Neural progenitor cell (in vitro differentiated cells): ENCODE measurements around the gene GALNT18. TPM values are rescaled to one million over a fixed set of nuclear protein-coding genes. Genes with fewer than 3 reads are reported as not detected.

Experiments used
- DNase-seq: peaks from one replicate; pipeline ENCODE4 v3.0.0-alpha.2; 2016; ENCODE audit warnings: low spot score
- H2AFZ ChIP-seq: fragments of 200-600 bp; sonication (generic); replicated peaks from 2 replicates; pipeline ENCODE4 v1.6.1; 2016; ENCODE audit warnings: antibody characterized with exemption
- H3F3A ChIP-seq: fragments of 200-600 bp; sonication (generic); 2 replicates; pipeline ENCODE4 v1.6.1; 2016; ENCODE audit warnings: antibody characterized with exemption, low read depth
- H3K27ac ChIP-seq: fragments of 200-600 bp; sonication (generic); 2 replicates; pipeline ENCODE4 v1.5.1; 2016; ENCODE audit warnings: mild to moderate bottlenecking
- H3K27me3 ChIP-seq: fragments of 200-600 bp; sonication (generic); 2 replicates; pipeline ENCODE4 v1.6.1; 2016; ENCODE audit warnings: mild to moderate bottlenecking, moderate library complexity
- H3K36me3 ChIP-seq: fragments of 200-600 bp; sonication (generic); 2 replicates; pipeline ENCODE4 v1.5.1; 2016
- H3K4me1 ChIP-seq: fragments of 200-600 bp; sonication (generic); 2 replicates; pipeline ENCODE4 v1.6.1; 2016; ENCODE audit warnings: mixed run types
- H3K4me2 ChIP-seq: fragments of 200-600 bp; sonication (generic); 2 replicates; pipeline ENCODE4 v1.6.1; 2016
- H3K4me3 ChIP-seq: fragments of 200-600 bp; sonication (generic); 2 replicates; pipeline ENCODE4 v1.5.1; 2016
- H3K79me2 ChIP-seq: fragments of 200-600 bp; sonication (generic); 2 replicates; pipeline ENCODE4 v1.6.1; 2016; ENCODE audit warnings: low read depth
- H3K9ac ChIP-seq: fragments of 200-600 bp; sonication (generic); 2 replicates; pipeline ENCODE4 v1.6.1; 2016
- H3K9me3 ChIP-seq: fragments of 200-600 bp; sonication (generic); 2 replicates; pipeline ENCODE4 v1.5.1; 2016; ENCODE audit warnings: low read depth
- H4K20me1 ChIP-seq: fragments of 200-600 bp; sonication (generic); 2 replicates; pipeline ENCODE4 v1.6.1; 2016; ENCODE audit warnings: low read depth
- H3K27ac Mint-ChIP-seq: 3 replicates; pipeline ENCODE4 v1.8.0; 2021; ENCODE audit warnings: mixed read lengths
- H3K27me3 Mint-ChIP-seq: 2 replicates; pipeline ENCODE4 v1.8.0; 2022; ENCODE audit warnings: low read depth, mild to moderate bottlenecking, inconsistent platforms, moderate library complexity, mixed read lengths; ENCODE audit not compliant: insufficient read depth
- H3K36me3 Mint-ChIP-seq: 3 replicates; pipeline ENCODE4 v1.8.0; 2021; ENCODE audit warnings: mixed read lengths
- H3K4me1 Mint-ChIP-seq: 3 replicates; pipeline ENCODE4 v1.8.0; 2021; ENCODE audit warnings: mixed read lengths
- H3K4me3 Mint-ChIP-seq: 3 replicates; pipeline ENCODE4 v1.8.0; 2021; ENCODE audit warnings: mild to moderate bottlenecking, moderate library complexity, mixed read lengths
- H3K9me3 Mint-ChIP-seq: 3 replicates; pipeline ENCODE4 v1.8.0; 2020; ENCODE audit warnings: mixed read lengths
- CTCF ChIP-seq: fragments of 200-600 bp; sonication (generic); IDR thresholded peaks from 2 replicates; pipeline ENCODE4 v1.5.1; 2017; ENCODE audit warnings: antibody characterized with exemption, mild to moderate bottlenecking
- EZH2 ChIP-seq: fragments of 200-600 bp; sonication (generic); IDR thresholded peaks from 2 replicates; pipeline ENCODE4 v1.6.1; 2017; ENCODE audit warnings: antibody characterized with exemption, mild to moderate bottlenecking, moderate library complexity
- EZH2phosphoT487 ChIP-seq: fragments of 200-600 bp; sonication (generic); IDR thresholded peaks from 2 replicates; pipeline ENCODE4 v1.6.1; 2017; ENCODE audit warnings: antibody characterized with exemption
- total RNA-seq: library from RNA; depleted of rRNA; stranded (reverse); fragments of >200 nt; gene quantifications from 2 replicates; pipeline ENCODE4 v1.2.3, GENCODE V29; 2015; ENCODE audit warnings: low replicate concordance

The GALNT18 gene
- total RNA-seq, 1 donor from 2014 or later = 2.4 TPM

- Histone ChIP-seq H3K79me2 (no peaks in the 10 kb centered on the region), H2AFZ (no peak overlapping the region), H3K27me3 (no peaks in the 10 kb centered on the region), H3K9ac (no peak overlapping the region), H3F3A (peaks cover 2% of the 10 kb centered on the region), H4K20me1 (no peaks in the 10 kb centered on the region), H3K4me2 (no peak overlapping the region), H3K9me3 (no peaks in the 10 kb centered on the region), H3K27ac (no peak overlapping the region), H3K4me1 (peaks cover 23% of the 10 kb centered on the region), H3K4me3 (no peak overlapping the region), H3K36me3 (no peaks in the 10 kb centered on the region)
- TF ChIP-seq CTCF = no peak
- H3K9me3 Mint-ChIP-seq = no peaks in the 10 kb centered on the region
- H3K36me3 Mint-ChIP-seq = no peaks in the 10 kb centered on the region
- no peak overlapping the region for H3K4me3 Mint-ChIP-seq
- peaks cover 16% of the 10 kb centered on the region for H3K27me3 Mint-ChIP-seq
- no peak for DNase-seq
- H3K4me1 Mint-ChIP-seq = peaks cover 21% of the 10 kb centered on the region
- H3K27ac Mint-ChIP-seq = no peak overlapping the region
Measured at GRCh38 chr11:11512929-11513328, 108.9 kb downstream of the GALNT18 start.

DNA sequence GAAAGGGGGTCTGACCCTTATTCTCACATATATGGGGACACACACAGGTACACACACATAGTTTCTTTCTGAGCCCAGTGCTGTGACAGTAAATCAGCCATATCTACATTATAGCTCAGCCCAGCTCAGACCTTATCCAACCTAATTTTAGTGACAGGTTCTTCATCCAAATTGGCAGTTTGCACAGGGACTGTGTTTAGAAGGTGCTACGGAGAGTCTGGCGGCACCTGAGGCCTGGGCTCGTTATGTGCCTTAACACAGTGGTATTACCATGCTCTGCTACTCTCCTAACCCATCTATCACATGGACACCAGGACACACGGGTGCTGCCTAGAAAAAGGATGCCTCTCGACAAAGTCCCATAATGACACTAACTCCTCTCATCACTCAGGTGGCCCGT lies 109.3 kb downstream of the GALNT18 start:
- no peaks in the 10 kb centered on the region for H3K27me3 ChIP-seq
- H3K4me1 ChIP-seq = peaks cover 23% of the 10 kb centered on the region
- H3K4me2 ChIP-seq = no peak overlapping the region
- no peak overlapping the region for H3K27ac ChIP-seq
- H4K20me1 ChIP-seq = no peaks in the 10 kb centered on the region
- no peaks in the 10 kb centered on the region for H3K79me2 ChIP-seq
- H3K9ac ChIP-seq = no peak overlapping the region
- H3K4me3 ChIP-seq = no peak overlapping the region
- no peaks in the 10 kb centered on the region for H3K9me3 ChIP-seq
- Mint-ChIP-seq H3K27me3 (peaks cover 16% of the 10 kb centered on the region), H3K4me3 (no peak overlapping the region), H3K9me3 (no peaks in the 10 kb centered on the region), H3K27ac (no peak overlapping the region), H3K4me1 (peaks cover 21% of the 10 kb centered on the region), H3K36me3 (no peaks in the 10 kb centered on the region)
- no peak for TF ChIP-seq EZH2
- TF ChIP-seq CTCF = no peak
- TF ChIP-seq EZH2phosphoT487 = no peak
- no peak for DNase-seq
- H3K36me3 ChIP-seq = no peaks in the 10 kb centered on the region
- no peak overlapping the region for H2AFZ ChIP-seq
- peaks cover 2% of the 10 kb centered on the region for H3F3A ChIP-seq

DNA sequence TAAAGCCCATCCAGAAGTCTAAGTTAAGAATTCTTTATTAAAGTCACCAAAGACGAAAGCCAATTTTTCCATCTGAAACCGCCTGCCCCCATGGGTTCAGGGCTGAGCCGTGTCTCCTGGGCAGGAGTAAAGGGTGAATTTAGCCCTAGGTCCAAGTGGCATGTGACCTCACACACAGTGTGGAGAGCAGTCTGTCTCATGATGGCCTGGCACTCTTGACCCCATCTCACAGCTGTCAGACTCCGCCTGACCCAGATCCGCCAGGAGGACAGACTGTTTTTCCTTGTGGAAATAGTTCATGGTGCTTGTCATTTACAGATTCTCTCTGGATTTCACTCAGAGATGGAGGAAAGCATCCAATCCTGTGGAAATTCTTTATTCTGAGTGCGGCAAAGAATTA lies 109.7 kb downstream of the GALNT18 start:
- Histone ChIP-seq H4K20me1 (no peaks in the 10 kb centered on the region), H3K9ac (no peak overlapping the region), H3K4me2 (no peak overlapping the region), H3F3A (peaks cover 2% of the 10 kb centered on the region), H3K27ac (no peak overlapping the region), H3K79me2 (no peaks in the 10 kb centered on the region), H3K36me3 (no peaks in the 10 kb centered on the region), H3K4me3 (no peak overlapping the region), H2AFZ (no peak overlapping the region), H3K4me1 (peaks cover 23% of the 10 kb centered on the region), H3K9me3 (no peaks in the 10 kb centered on the region), H3K27me3 (no peaks in the 10 kb centered on the region)
- Mint-ChIP-seq H3K36me3 (no peaks in the 10 kb centered on the region), H3K4me1 (peaks cover 21% of the 10 kb centered on the region), H3K9me3 (no peaks in the 10 kb centered on the region), H3K27ac (no peak overlapping the region), H3K27me3 (peaks cover 16% of the 10 kb centered on the region), H3K4me3 (no peak overlapping the region)
- no peak for DNase-seq
- TF ChIP-seq EZH2 (no peak), CTCF (no peak), EZH2phosphoT487 (no peak)

DNA sequence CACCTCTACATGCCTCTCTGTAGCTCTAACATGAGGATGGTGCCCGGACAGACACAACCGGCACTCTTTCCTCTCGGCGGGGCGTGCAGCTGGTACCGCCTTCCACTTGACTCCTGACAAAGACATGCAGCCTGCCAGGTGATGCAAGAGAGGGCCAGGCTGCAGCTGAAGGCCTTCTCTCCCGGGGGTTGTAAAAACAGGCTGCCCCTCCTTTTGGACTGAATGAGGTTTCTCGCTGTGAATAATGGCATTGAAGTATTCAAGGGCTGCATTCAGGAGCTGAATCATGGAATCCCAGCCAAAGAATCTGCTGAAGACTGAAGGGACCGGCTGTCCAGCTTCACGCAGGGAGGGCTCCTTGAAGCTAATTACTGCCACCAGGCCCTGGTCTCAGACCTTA lies 110.9 kb downstream of the GALNT18 start:
- H3K27ac ChIP-seq = no peak overlapping the region
- no peaks in the 10 kb centered on the region for H3K9me3 ChIP-seq
- no peak overlapping the region for H3K4me3 ChIP-seq
- H3K27me3 ChIP-seq = no peaks in the 10 kb centered on the region
- H3K27me3 Mint-ChIP-seq = peaks cover 14% of the 10 kb centered on the region
- H3F3A ChIP-seq = peaks cover 2% of the 10 kb centered on the region
- peaks cover 23% of the 10 kb centered on the region for H3K4me1 ChIP-seq
- H3K9me3 Mint-ChIP-seq = no peaks in the 10 kb centered on the region
- no peak overlapping the region for H3K4me2 ChIP-seq
- no peaks in the 10 kb centered on the region for H3K36me3 ChIP-seq
- H3K79me2 ChIP-seq = no peaks in the 10 kb centered on the region
- TF ChIP-seq EZH2 (no peak), EZH2phosphoT487 (no peak), CTCF (no peak)
- no peak overlapping the region for H3K9ac ChIP-seq
- H2AFZ ChIP-seq = no peak overlapping the region
- peaks cover 21% of the 10 kb centered on the region for H3K4me1 Mint-ChIP-seq
- H3K4me3 Mint-ChIP-seq = no peak overlapping the region
- DNase-seq = peak; percentile 46
- no peaks in the 10 kb centered on the region for H4K20me1 ChIP-seq
- peak overlapping the region; percentile 73 for H3K27ac Mint-ChIP-seq
- H3K36me3 Mint-ChIP-seq = no peaks in the 10 kb centered on the region
